ENCODE results near the gene GALNT1.

Gene GALNT1

DNA sequence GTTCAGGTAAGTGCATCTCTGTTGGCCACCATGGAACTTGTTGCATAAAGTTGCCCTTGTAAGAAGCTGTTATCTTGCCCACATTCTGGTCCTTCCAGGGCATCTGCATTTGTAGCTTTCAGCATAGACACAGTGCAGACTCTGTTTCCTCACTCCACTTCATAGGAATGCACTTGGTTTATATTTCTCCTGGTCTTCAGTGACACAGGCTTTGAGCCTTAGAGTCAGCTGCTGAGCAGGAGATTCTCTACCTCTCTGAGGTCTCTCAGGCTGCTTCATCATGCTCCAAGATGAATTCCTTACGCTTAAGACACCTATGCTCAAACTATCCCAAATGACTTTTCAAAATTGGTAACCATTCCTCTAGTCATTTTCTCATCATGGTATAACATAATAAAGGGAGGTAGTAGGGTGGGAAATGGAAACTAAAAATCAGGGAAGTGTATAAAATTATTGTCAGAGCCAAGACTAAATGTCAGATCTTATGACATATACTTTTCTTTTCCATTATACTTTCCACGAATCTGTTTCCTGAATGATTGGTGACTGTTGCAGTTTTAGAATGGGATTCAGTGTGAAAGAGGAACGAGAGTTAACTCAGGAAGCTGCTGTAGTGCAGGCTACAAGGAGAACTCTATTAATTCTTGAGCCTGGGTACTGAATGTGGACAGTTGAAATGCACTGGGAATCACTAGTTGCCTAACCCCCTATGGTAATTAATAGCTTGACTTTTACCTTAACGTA, 72.0 kb downstream of the GALNT1 start:
- Mint-ChIP-seq H3K27me3 (no peaks in the 10 kb centered on the region), H3K27ac (no peak overlapping the region), H3K9me3 (peaks cover 5% of the 10 kb centered on the region), H3K36me3 (ENCODE audit: low read depth) (peaks cover 9% of the 10 kb centered on the region), H3K4me3 (no peak overlapping the region), H3K4me1 (ENCODE audit: low read depth) (peaks cover 12% of the 10 kb centered on the region)

DNA sequence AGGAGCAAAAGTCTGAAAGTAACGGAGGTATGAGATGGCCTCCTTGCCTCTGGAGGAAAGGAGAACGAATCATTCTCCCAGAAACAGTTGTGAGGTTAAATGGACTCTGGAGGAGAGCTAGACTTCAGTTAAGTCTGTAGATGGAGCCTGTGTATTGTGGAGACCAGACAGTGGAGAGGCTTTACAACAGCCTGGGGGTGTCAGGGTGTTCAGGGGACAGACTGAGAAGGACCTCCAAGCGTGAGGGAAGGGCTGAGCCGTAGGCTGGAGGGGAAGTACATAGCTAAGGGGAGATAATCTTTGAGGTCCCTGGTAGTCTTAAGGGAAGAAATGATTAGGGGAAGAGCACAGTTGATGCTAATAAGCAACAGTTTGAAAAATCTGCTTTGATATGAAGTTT, 76.6 kb downstream of the GALNT1 start:
- Mint-ChIP-seq H3K9me3 (no peaks in the 10 kb centered on the region), H3K27ac (no peak overlapping the region), H3K4me3 (no peak overlapping the region), H3K27me3 (no peaks in the 10 kb centered on the region), H3K4me1 (ENCODE audit: low read depth) (peaks cover 13% of the 10 kb centered on the region), H3K36me3 (ENCODE audit: low read depth) (peaks cover 5% of the 10 kb centered on the region)

DNA sequence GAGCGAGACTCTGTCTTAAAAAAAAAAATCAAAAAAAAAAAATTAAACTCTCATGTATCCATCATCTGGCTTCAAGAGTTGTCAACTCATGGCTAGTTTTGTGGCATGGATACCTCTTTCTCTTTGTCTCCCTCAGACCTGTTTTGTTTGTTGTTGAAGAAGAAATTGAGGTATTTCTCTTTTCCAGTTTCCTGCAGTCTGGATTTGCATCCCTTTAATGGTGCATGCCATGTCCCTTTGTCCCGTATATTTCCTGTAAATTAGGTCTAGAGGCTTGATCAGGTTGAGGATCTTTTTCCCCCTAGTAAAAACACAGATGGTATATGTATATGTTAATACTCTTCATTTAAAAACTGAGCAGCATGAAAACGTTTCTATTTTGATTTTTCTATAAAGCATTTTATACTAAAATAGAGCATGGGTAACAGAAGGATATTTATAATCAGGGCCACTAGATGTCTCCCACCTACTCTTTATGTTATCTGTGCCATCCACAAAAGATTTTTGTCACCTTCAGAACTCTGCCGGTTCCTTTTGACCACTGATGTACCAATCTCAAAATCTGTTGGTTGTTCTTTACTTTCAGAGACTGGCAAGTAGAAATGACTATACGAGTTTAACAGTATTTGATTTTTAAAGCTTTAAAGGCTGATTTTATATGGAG, 80.1 kb downstream of the GALNT1 start:
- Mint-ChIP-seq H3K9me3 (no peaks in the 10 kb centered on the region), H3K4me1 (ENCODE audit: low read depth) (peaks cover 6% of the 10 kb centered on the region), H3K27me3 (no peaks in the 10 kb centered on the region), H3K4me3 (no peak overlapping the region), H3K27ac (no peak overlapping the region), H3K36me3 (ENCODE audit: low read depth) (peaks cover 34% of the 10 kb centered on the region)

DNA sequence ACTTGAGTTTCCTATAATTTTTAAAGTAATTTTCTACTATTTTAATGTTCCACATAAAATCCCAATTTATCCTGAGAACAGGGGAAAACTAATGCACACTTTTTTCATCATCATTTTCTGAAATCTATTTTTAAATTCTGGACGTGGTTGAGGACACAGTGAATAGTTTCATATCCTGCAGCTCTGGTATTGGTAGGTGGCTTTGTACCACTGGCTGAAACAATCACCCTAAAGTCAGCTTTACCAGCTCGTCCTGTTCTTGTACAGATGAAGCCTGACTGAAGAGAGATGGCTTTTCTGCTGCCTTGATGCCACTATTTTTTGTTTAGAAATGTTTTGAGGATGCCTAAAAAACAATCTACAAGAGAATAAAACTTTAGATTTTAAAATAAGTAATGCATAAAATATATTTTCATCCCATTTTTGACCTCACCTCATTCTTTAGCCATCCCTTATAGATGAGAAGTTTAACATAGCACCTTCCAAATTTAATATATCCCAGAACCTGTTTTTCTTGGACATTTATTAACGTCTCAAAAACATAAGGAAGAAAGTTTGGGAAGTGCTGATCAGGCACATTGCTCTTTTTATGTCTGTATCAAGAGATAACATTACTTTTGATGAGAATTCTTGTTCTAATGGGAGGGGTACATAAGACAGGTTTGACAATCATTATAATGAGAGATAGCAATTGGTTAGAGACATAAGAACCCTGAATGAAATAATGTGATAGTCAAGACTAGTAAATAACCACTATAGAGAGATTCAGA, 80.9 kb downstream of the GALNT1 start:
- H3K27ac Mint-ChIP-seq = no peak overlapping the region
- H3K4me3 Mint-ChIP-seq = no peak overlapping the region
- peaks cover under 1% of the 10 kb centered on the region for H3K9me3 Mint-ChIP-seq
- H3K36me3 Mint-ChIP-seq (ENCODE audit: low read depth) = peaks cover 41% of the 10 kb centered on the region
- H3K27me3 Mint-ChIP-seq = no peaks in the 10 kb centered on the region
- H3K4me1 Mint-ChIP-seq (ENCODE audit: low read depth) = peaks cover 6% of the 10 kb centered on the region

DNA sequence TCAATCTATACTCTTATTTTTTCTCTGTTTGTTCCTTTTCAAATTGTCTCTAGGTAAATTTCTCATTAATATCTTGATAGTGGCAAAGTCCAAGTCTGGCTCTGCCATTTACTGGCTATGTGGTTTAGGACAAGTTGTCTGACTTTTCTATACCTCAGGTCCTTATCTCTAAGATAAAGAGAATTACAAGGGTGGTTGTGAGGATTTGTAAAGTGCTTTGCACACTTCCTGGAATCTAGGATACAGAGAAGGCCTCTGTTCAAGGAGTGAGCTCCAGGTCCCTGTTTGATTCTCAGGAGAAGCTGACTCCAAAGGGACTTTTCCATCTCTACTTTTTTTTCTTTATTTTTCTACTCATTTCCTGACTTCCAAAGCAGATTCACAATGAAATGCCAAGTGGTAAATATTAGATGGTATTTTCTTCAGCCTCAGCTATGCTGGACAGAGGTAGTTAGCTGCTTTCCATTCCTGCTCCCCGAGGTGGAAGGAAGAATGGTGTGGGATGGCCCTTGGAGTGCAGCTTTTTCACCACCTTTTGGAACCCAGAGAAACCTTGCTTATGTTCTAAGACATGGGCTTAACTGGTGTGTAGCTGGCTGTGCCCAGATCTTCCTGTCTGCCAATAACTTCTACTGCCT, 90.5 kb downstream of the GALNT1 start:
- peaks cover 27% of the 10 kb centered on the region for H3K36me3 Mint-ChIP-seq (ENCODE audit: low read depth)

DNA sequence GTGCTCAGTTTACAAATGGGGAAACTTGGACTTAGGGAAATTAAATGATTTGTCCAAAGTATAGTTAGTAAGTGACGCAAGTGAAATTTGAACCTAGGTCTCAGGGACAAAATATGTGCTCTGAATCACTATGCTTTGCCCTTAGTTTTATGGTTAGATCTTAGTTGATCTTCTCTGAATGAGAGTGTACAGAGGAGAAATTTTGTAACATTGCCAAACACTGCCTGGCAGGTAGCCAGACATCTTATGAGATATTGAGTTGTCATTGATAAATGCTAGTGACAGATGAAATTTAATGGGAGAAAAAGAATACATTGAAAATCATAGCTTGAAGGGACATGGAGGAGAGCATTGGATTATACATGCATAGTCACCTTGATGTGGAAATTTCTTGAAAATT, 91.4 kb downstream of the GALNT1 start:
- H3K36me3 Mint-ChIP-seq (ENCODE audit: low read depth) = peaks cover 19% of the 10 kb centered on the region
- H3K4me3 Mint-ChIP-seq = no peak overlapping the region
- no peak overlapping the region for H3K27ac Mint-ChIP-seq
- no peaks in the 10 kb centered on the region for H3K27me3 Mint-ChIP-seq
- peaks cover under 1% of the 10 kb centered on the region for H3K9me3 Mint-ChIP-seq
- no peaks in the 10 kb centered on the region for H3K4me1 Mint-ChIP-seq (ENCODE audit: low read depth)

More for the DNA sequence above, 90.5 kb downstream of the GALNT1 start:
- H3K4me1 Mint-ChIP-seq (ENCODE audit: low read depth) = no peaks in the 10 kb centered on the region
- peaks cover 5% of the 10 kb centered on the region for H3K9me3 Mint-ChIP-seq
- no peak overlapping the region for H3K4me3 Mint-ChIP-seq
- H3K27ac Mint-ChIP-seq = no peak overlapping the region
- H3K27me3 Mint-ChIP-seq = no peaks in the 10 kb centered on the region

DNA sequence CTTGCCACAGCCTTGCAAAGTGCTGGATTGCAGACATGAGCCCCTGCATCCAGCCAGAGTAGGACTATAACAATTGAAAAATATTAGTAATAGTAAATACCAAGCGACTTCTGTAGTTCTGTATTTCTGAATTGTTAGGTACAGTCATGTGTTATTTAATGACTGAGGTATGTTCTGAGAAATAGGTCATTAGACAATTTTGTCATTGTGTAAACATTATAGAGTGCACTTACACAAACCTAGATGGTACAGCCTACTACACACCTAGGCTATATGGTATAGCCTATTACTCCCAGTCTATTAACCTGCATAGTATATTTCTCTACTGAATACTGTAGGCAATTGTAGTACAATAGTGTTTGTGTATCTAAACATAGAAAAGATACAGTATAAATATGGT, 92.1 kb downstream of the GALNT1 start:
- H3K36me3 Mint-ChIP-seq (ENCODE audit: low read depth) = peaks cover 25% of the 10 kb centered on the region
- H3K4me3 Mint-ChIP-seq = no peak overlapping the region

DNA sequence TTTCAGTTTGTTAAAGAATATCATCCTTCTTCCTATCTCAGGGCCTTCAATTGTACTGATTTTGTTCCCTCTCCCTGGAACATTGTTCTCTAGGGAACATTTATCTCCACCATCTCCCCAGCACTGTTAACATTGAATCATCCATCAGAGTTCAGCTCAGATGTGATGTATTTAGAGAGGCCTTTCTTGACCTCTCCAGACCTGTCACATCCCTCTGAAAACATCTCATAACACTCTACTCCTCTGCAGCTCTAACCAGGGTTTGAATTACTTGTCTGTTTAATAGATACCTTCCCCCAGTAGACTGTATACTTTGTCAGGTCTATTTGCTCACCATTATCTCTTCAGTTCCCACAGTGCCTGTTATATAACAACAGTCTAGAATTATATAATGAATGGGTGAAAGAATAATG, 98.6 kb downstream of the GALNT1 start:
- H3K4me1 Mint-ChIP-seq (ENCODE audit: low read depth) = no peaks in the 10 kb centered on the region
- no peak overlapping the region for H3K27ac Mint-ChIP-seq
- H3K27me3 Mint-ChIP-seq = no peaks in the 10 kb centered on the region
- peaks cover 41% of the 10 kb centered on the region for H3K36me3 Mint-ChIP-seq (ENCODE audit: low read depth)
- H3K4me3 Mint-ChIP-seq = no peak overlapping the region
- no peaks in the 10 kb centered on the region for H3K9me3 Mint-ChIP-seq

More for the DNA sequence above, 92.1 kb downstream of the GALNT1 start:
- H3K4me1 Mint-ChIP-seq (ENCODE audit: low read depth) = no peaks in the 10 kb centered on the region
- no peaks in the 10 kb centered on the region for H3K9me3 Mint-ChIP-seq
- H3K27ac Mint-ChIP-seq = no peak overlapping the region
- no peaks in the 10 kb centered on the region for H3K27me3 Mint-ChIP-seq

DNA sequence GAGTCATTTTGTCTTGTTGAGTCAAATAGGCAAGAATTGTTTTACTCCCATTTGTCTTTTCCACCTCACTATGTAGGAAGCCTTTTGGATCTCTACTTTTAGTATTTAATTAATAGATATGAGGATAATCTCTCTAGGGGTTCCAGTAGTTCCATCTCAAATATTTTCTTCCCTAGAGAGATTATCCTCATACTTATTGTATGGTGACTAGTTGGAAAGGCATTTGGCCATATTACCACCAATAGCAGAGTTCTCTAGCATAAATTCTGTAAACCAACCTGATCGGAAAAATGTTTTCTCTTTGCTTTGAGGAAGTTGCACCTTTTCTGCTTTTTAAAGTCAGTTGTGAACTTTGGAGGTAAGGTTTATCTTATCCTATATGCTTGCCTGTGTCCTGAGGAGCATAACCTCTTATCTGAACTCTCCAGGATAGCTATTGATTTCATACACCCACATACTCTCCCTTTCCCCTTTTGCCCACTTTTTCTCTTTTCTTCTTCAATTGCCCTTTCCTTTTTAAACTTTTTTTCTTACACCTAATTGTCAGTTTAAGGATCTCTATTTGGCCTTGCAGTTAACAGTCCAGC, 100.8 kb downstream of the GALNT1 start:
- Mint-ChIP-seq H3K27me3 (no peaks in the 10 kb centered on the region), H3K9me3 (no peaks in the 10 kb centered on the region), H3K4me1 (ENCODE audit: low read depth) (no peaks in the 10 kb centered on the region), H3K27ac (no peak overlapping the region), H3K4me3 (no peak overlapping the region), H3K36me3 (ENCODE audit: low read depth) (peaks cover 49% of the 10 kb centered on the region)

DNA sequence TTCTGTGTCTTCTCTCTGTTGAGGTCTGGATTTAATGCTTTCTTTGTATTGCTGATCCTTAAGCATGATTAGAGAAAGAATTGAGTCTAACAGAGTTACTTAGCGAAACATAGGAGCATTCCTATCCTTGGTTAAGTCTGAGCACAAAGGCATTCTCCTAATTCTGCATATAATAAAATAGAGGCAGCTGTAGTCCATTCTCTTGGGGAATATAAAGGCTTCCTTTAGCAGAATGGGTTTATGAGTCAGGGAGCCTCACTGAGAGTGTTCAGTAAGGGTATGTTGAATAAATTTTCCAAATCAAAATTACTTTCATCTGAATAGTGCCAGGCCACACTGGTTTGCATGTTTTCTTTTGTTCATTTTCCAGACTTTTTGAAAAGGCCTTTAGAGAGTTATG, 101.5 kb downstream of the GALNT1 start:
- H3K27ac Mint-ChIP-seq = no peak overlapping the region
- H3K36me3 Mint-ChIP-seq (ENCODE audit: low read depth) = peaks cover 54% of the 10 kb centered on the region
- H3K9me3 Mint-ChIP-seq = no peaks in the 10 kb centered on the region
- no peaks in the 10 kb centered on the region for H3K4me1 Mint-ChIP-seq (ENCODE audit: low read depth)
- H3K4me3 Mint-ChIP-seq = no peak overlapping the region
- H3K27me3 Mint-ChIP-seq = no peaks in the 10 kb centered on the region

DNA sequence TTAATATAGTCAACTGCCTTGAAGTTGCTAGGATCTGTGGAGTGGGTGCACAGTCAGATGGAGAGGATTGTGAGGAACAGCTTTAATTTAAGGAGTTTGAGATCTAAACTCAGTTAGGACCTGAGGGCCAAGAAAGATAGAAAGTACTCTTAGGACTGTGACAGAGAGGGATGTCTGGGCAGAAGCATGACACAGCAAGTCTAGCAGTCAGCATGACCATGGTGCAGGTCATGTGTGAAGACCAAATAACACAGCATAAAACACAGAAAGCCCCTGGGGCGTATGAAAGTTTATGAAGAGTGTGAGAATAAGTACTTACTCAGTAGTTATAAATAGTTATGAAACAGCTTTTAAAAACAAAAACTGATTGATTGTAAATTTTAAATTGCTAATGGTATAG, 107.2 kb downstream of the GALNT1 start:
- H3K4me1 Mint-ChIP-seq (ENCODE audit: low read depth) = no peaks in the 10 kb centered on the region
- H3K27me3 Mint-ChIP-seq = no peaks in the 10 kb centered on the region
- H3K4me3 Mint-ChIP-seq = no peak overlapping the region
- peaks cover 44% of the 10 kb centered on the region for H3K36me3 Mint-ChIP-seq (ENCODE audit: low read depth)
- no peaks in the 10 kb centered on the region for H3K9me3 Mint-ChIP-seq
- H3K27ac Mint-ChIP-seq = peak overlapping the region; percentile 57

DNA sequence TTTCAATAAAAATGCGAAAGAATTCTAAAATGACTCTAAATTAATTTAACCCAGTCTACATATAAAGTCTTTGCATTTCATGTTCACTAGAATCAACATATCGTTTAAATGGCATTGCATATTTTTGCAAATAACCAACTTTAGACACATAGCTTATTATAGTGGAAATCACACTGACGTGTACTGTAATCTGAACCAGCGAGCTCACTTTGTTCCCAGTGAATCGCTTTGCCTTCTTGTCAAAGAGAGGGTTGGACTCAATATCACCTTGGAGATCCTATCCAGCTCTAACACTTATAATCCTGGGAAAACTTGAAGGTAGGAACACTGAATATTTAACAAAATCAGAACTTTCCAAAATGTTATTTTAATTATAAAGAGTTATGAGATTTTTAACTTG, 108.2 kb downstream of the GALNT1 start:
- no peak overlapping the region for H3K4me3 Mint-ChIP-seq
- H3K27me3 Mint-ChIP-seq = no peaks in the 10 kb centered on the region
- no peak overlapping the region for H3K27ac Mint-ChIP-seq
- no peaks in the 10 kb centered on the region for H3K9me3 Mint-ChIP-seq
- H3K36me3 Mint-ChIP-seq (ENCODE audit: low read depth) = peaks cover 35% of the 10 kb centered on the region
- H3K4me1 Mint-ChIP-seq (ENCODE audit: low read depth) = no peaks in the 10 kb centered on the region

DNA sequence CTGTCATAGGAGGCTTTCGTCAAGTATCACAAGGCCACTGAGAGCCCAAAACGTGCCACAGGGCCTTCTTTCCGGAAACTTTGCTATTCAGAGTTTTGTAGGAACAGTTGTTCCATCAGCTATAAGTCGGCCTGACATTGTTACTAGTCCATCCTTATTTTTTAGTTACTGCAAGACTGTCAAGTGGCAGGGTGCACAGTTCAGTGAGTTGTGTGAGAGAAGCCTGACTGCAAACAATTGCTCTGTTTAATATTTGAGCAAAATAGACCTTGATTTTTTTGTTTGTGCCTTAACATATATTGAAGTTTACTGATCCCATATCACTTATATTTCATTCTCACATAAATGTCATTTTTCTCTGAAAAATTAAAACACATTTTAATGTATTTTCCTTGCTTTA, 110.1 kb downstream of the GALNT1 start:
- Mint-ChIP-seq H3K4me1 (ENCODE audit: low read depth) (no peaks in the 10 kb centered on the region), H3K27me3 (no peaks in the 10 kb centered on the region), H3K36me3 (ENCODE audit: low read depth) (peaks cover 31% of the 10 kb centered on the region), H3K27ac (no peak overlapping the region), H3K9me3 (no peaks in the 10 kb centered on the region), H3K4me3 (no peak overlapping the region)

DNA sequence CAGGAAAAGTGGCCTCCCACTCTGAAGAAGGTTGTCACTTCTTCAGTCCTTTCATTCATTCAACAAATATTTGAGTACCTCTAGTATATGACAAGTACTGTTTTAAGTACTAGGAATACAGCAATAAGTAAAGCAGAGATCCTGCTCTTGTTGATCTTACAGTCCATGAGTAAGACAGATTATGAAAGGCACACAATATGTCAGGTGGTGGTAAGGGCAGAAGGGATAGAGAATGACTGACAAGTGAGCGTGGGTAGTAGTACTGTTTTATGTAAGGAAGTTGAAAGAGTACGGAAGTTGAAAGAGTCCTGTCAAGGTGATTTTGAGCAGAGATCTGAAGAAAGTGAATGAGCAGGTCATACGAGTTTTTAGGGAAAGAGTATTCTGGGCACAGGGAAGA, 111.3 kb downstream of the GALNT1 start:
- Mint-ChIP-seq H3K27ac (no peak overlapping the region), H3K4me3 (no peak overlapping the region), H3K27me3 (no peaks in the 10 kb centered on the region), H3K36me3 (ENCODE audit: low read depth) (peaks cover 33% of the 10 kb centered on the region), H3K9me3 (no peaks in the 10 kb centered on the region), H3K4me1 (ENCODE audit: low read depth) (no peaks in the 10 kb centered on the region)
